ENCODE data around the gene CD82. TPM values are rescaled to one million over a fixed set of nuclear protein-coding genes. Genes with fewer than 3 reads are reported as not detected.

Gene CD82
- total and polyA plus RNA-seq, 2 of the 8 experiments (the other 6 are each of a cell fraction or from before 2014, with no cell fraction given), result 7.9 to 10.3 TPM

- Histone ChIP-seq H3K4me3 (ENCODE audit: extremely low read depth in 1 of 4, insufficient read depth in 2 of 4, low read depth in 3 of 4, low read length in 4 of 4) (no peak overlapping the region), H3K4ac (replicated peaks; ENCODE audit: insufficient read length, low read depth, low read length) (no peak overlapping the region), H3K23ac (ENCODE audit: insufficient read length) (no peak overlapping the region), H3K4me1 (replicated peaks in 1 of 4; ENCODE audit: control insufficient read depth in 3 of 4, insufficient read depth in 4 of 4, low read length in 3 of 4) (peaks cover 0 to 13% (median 6%) of the 10 kb centered on the region in 4 experiments; a peak in 6 of 7 replicates), H2BK20ac (ENCODE audit: low read length) (no peak overlapping the region), H4K8ac (ENCODE audit: extremely low read depth, insufficient read depth, low read length) (no peak overlapping the region), H3K9ac (replicated peaks in 1 of 4; ENCODE audit: extremely low read depth in 1 of 4, low read depth in 3 of 4, low read length in 3 of 4) (no peak overlapping the region), H3K18ac (ENCODE audit: extremely low read depth, low read length) (no peak overlapping the region), H4K5ac (ENCODE audit: insufficient read length, low read depth, low read length) (no peak overlapping the region), H2AK5ac (ENCODE audit: low read depth, low read length) (no peak overlapping the region), H2BK120ac (replicated peaks; ENCODE audit: low read depth, low read length) (no peak overlapping the region), H4K20me1 (replicated peaks in 1 of 2; ENCODE audit: control insufficient read depth in 1 of 2, insufficient read depth in 2 of 2, low read length in 2 of 2) (no peaks in the 10 kb centered on the region), H2BK12ac (ENCODE audit: low read depth, low read length) (no peak overlapping the region), H3K36me3 (ENCODE audit: control insufficient read depth in 2 of 4, insufficient read depth in 4 of 4, low read length in 3 of 4) (no peaks in the 10 kb centered on the region), H2BK5ac (ENCODE audit: low read depth, low read length) (no peak overlapping the region), H3K23me2 (ENCODE audit: low read depth, low read length) (no peaks in the 10 kb centered on the region), H3K56ac (replicated peaks; ENCODE audit: insufficient read length, low read depth, low read length) (no peak overlapping the region), H4K91ac (replicated peaks; ENCODE audit: insufficient read length, low read length) (no peak overlapping the region), H3K27ac (ENCODE audit: low read depth, low read length) (no peak overlapping the region), H3K4me2 (ENCODE audit: insufficient read depth in 1 of 2, low read depth in 2 of 2, low read length in 2 of 2) (no peak overlapping the region), H3K27me3 (replicated peaks in 1 of 4; ENCODE audit: control insufficient read depth in 3 of 4, extremely low read depth in 1 of 4, insufficient read depth in 3 of 4, low read length in 3 of 4) (no peaks in the 10 kb centered on the region; a peak in 1 of 7 replicates), H3K14ac (ENCODE audit: insufficient read length) (no peak overlapping the region), H2AFZ (ENCODE audit: low read length) (no peak overlapping the region), H3K79me2 (ENCODE audit: control insufficient read depth in 1 of 2, insufficient read depth in 2 of 2, low read length in 2 of 2) (no peaks in the 10 kb centered on the region), H3K79me1 (ENCODE audit: low read depth, low read length) (no peaks in the 10 kb centered on the region), H2BK15ac (ENCODE audit: low read length) (no peak overlapping the region), H3K9me3 (ENCODE audit: insufficient read depth in 2 of 2, low read depth in 1 of 2, low read length in 1 of 2) (peaks cover 0 to 4% of the 10 kb centered on the region in 2 experiments; a peak in 1 of 4 replicates)
- DNase-seq (ENCODE audit: low read depth in 1 of 2, low spot score in 2 of 2) (no peak), FAIRE-seq (no peak)
- 88% methylated on average over 6 of the region's 7 CpGs; no CpG with 5 or more reads in 1 of the 2 experiments for WGBS, 2 experiments (ENCODE audit: extremely low coverage in 1 of 2, insufficient coverage in 1 of 2, insufficient read length in 1 of 2, insufficient replicate concordance in 2 of 2, low coverage in 1 of 2, low lambda C conversion rate in 2 of 2, missing lambda C conversion rate in 1 of 2)
- ChIA-PET POLR2A (ENCODE audit: partially characterized antibody) (no interaction called here), CTCF (ENCODE audit: partially characterized antibody) (no interaction called here)
- no peak for TF ChIP-seq KDM5A (IDR thresholded peaks at IDR 0.05; ENCODE audit: low read length)
- no peak for TF ChIP-seq ZNF274 (IDR thresholded peaks at IDR 0.05; ENCODE audit: borderline replicate concordance, extremely low read depth, low read length)
- no peak for TF ChIP-seq SP2 (IDR thresholded peaks at IDR 0.05; ENCODE audit: low read length)
- TF ChIP-seq GABPA (IDR thresholded peaks at IDR 0.05; ENCODE audit: borderline replicate concordance, insufficient read depth, low read length), result no peak
- no peak for TF ChIP-seq ATF3 (IDR thresholded peaks at IDR 0.05; ENCODE audit: insufficient read depth, low read depth, low read length)
- no peak for TF ChIP-seq CEBPB (IDR thresholded peaks at IDR 0.05; ENCODE audit: low read depth, low read length)
- TF ChIP-seq RNF2 (IDR thresholded peaks at IDR 0.05; ENCODE audit: borderline replicate concordance, low read depth, low read length, missing control alignments, poor library complexity, severe bottlenecking), result no peak
- no peak for TF ChIP-seq GTF2F1 (IDR thresholded peaks at IDR 0.05; ENCODE audit: borderline replicate concordance, low read depth, low read length)
- TF ChIP-seq SIRT6 (IDR thresholded peaks at IDR 0.05; ENCODE audit: low read length), result no peak
- TF ChIP-seq USF2 (IDR thresholded peaks at IDR 0.05; ENCODE audit: low read length), result no peak
- no peak for TF ChIP-seq EZH2 (IDR thresholded peaks at IDR 0.05; ENCODE audit: low read depth, low read length, severe bottlenecking)
- no peak for TF ChIP-seq SIX5 (IDR thresholded peaks at IDR 0.05; ENCODE audit: low read depth, low read length)
- TF ChIP-seq NRF1 (IDR thresholded peaks at IDR 0.05; ENCODE audit: low read depth, low read length), result no peak
Measured at GRCh38 chr11:44638032-44638431, 72.6 kb downstream of the CD82 start.
